Measurements from ENCODE around the gene FBN2. TPM values are rescaled to one million over a fixed set of nuclear protein-coding genes. Genes with fewer than 3 reads are reported as not detected.

Gene FBN2
- total and polyA plus RNA-seq, 2 of the 4 experiments (the other 2 are of a cell fraction) = 26.7 to 69.0 TPM

DNA sequence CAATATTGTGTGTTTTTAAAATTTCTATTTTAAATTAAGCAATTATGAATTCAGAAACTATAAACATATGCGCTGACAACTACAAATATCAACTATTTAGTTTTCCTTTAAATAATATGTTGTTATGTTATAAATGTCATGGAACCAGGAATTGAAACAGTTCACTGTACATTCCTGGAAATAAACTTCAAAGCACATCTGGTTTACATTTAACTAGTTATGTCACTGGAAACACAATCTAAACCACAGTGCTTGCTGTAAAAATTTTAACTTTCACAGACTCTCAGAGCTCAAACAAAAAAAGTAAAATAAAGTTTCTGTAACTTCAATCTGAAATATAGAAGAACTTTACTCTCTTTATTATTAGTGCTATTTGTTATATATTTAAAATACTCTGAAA is 179.2 kb downstream of the FBN2 start:
- Histone ChIP-seq H3K14ac (replicated peaks; ENCODE audit: low read depth, low read length) (no peak overlapping the region), H3K23ac (ENCODE audit: low read depth, low read length) (no peak overlapping the region), H2AK9ac (replicated peaks; ENCODE audit: low read depth, low read length, poor library complexity) (no peak overlapping the region), H2BK15ac (ENCODE audit: low read depth, low read length) (no peak overlapping the region), H3K36me3 (ENCODE audit: control insufficient read depth, insufficient read depth, low read length) (peaks cover 15% of the 10 kb centered on the region), H2BK5ac (ENCODE audit: low read depth, low read length, poor library complexity, severe bottlenecking) (no peak overlapping the region), H3K79me1 (ENCODE audit: low read depth in 1 of 2, low read length in 2 of 2) (no peaks in the 10 kb centered on the region), H3K27ac (ENCODE audit: insufficient read depth, low read length) (no peak overlapping the region), H2BK20ac (ENCODE audit: low read depth, low read length) (no peak overlapping the region), H3K4ac (ENCODE audit: low read depth, low read length) (no peak overlapping the region), H4K20me1 (ENCODE audit: insufficient read depth, low read length) (no peaks in the 10 kb centered on the region), H4K5ac (ENCODE audit: low read depth, low read length) (no peak overlapping the region), H3K27me3 (ENCODE audit: control insufficient read depth, insufficient read depth, low read length) (no peaks in the 10 kb centered on the region), H3K4me2 (ENCODE audit: low read depth, low read length) (no peak overlapping the region), H4K8ac (ENCODE audit: low read depth in 2 of 2, low read length in 2 of 2) (no peak overlapping the region), H3K56ac (ENCODE audit: extremely low read depth, insufficient read depth, low read length) (no peak overlapping the region), H2AK5ac (ENCODE audit: low read depth, low read length) (no peak overlapping the region), H3K9me3 (ENCODE audit: control insufficient read depth, insufficient read depth, low read length) (no peaks in the 10 kb centered on the region), H3K9ac (ENCODE audit: low read depth, low read length) (no peak overlapping the region), H4K91ac (ENCODE audit: insufficient read depth, low read depth, low read length) (no peak overlapping the region), H3K4me3 (ENCODE audit: insufficient read depth, low read depth, low read length) (no peak overlapping the region), H2AFZ (replicated peaks; ENCODE audit: low read length, poor library complexity) (no peak overlapping the region), H3K9me1 (ENCODE audit: insufficient read depth, low read length) (peaks cover 2% of the 10 kb centered on the region; the same call in 1 of the 2 replicates), H2BK120ac (ENCODE audit: low read depth, low read length) (no peak overlapping the region), H3K18ac (ENCODE audit: low read depth, low read length) (no peak overlapping the region), H3K4me1 (ENCODE audit: control insufficient read depth, insufficient read depth, low read length) (no peaks in the 10 kb centered on the region)
- CTCF ChIA-PET = no interaction called here
- BruUV-seq (replicated peaks) = no TSS peak
- dilution Hi-C loops (cut with HindIII; ENCODE audit: low sequenced_read_pairs, unreplicated experiment) (no loop called here), in situ Hi-C loops (cut with MboI; ENCODE audit: low sequenced_read_pairs) (no loop called here), intact Hi-C loops (cut with micrococcal nuclease) (no loop called here)
- ATAC-seq (ENCODE audit: low read depth) (peak; percentile 36; the same call in 1 of the 2 replicates), DNase-seq (peak; percentile 23)
- TF ChIP-seq USF2 (IDR thresholded peaks at IDR 0.05; ENCODE audit: low read depth, low read length) = no peak
- no peak for TF ChIP-seq MAFK (IDR thresholded peaks at IDR 0.05; ENCODE audit: low read depth, low read length)
- TF ChIP-seq RAD21 (IDR thresholded peaks at IDR 0.05; ENCODE audit: low read length) = no peak
- TF ChIP-seq FOS (IDR thresholded peaks at IDR 0.05; ENCODE audit: low read depth, low read length) = no peak
- TF ChIP-seq ELK1 (IDR thresholded peaks at IDR 0.05; ENCODE audit: borderline replicate concordance, low read depth, low read length) = no peak
- no peak for TF ChIP-seq MXI1 (IDR thresholded peaks at IDR 0.05; ENCODE audit: borderline replicate concordance, low read depth, low read length)
- no peak for TF ChIP-seq RCOR1 (IDR thresholded peaks at IDR 0.05; ENCODE audit: insufficient replicate concordance, low read length)
- no peak for TF ChIP-seq CHD1 (IDR thresholded peaks at IDR 0.05; ENCODE audit: low read depth, low read length)
- no peak for TF ChIP-seq CEBPB (IDR thresholded peaks at IDR 0.05; ENCODE audit: low read depth, low read length)
- no peak for TF ChIP-seq SMC3 (IDR thresholded peaks at IDR 0.05; ENCODE audit: low read depth, low read length)
- no peak for TF ChIP-seq RFX5 (IDR thresholded peaks at IDR 0.05; ENCODE audit: low read depth, low read length)
- POLR2A ChIA-PET (ENCODE audit: unreplicated experiment) = no interaction called here
- no CpG with 5 or more reads among the region's 1 CpG for WGBS, 2 experiments (ENCODE audit: extremely low coverage in 2 of 2, insufficient read length in 1 of 2)
